NCI-H2171 (cell line): ENCODE results near the gene POLR2F.
"Not testable (repeated sequence)": the region's sequence is repeated elsewhere in the genome, so short reads cannot be mapped to it uniquely, and the experiment has no call there.

Experiments
- DNase-seq: peaks from one replicate; lab custom pipeline; 2025; lab: John Stamatoyannopoulos, UW

Gene POLR2F

DNA sequence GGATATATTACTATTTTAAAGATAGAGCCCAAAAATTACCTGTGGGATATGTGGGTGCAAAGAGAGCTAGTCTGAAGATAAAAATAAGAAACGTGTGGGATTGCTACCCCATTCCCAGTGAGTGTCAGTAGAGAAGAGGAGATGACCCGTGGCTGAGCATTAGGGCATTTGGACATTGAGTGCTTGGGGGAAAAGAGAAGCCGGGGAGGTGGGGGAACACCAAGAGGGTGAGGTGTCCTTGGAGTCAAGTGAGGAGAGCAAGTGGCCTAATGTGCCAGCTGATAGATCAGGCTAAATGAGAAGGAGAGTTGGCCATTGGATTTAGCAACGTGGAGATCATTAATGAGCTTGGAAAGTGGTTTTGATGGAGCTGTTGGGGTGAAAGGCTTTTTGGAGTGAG is 1.2 kb downstream of the POLR2F start:
- no peak for DNase-seq

DNA sequence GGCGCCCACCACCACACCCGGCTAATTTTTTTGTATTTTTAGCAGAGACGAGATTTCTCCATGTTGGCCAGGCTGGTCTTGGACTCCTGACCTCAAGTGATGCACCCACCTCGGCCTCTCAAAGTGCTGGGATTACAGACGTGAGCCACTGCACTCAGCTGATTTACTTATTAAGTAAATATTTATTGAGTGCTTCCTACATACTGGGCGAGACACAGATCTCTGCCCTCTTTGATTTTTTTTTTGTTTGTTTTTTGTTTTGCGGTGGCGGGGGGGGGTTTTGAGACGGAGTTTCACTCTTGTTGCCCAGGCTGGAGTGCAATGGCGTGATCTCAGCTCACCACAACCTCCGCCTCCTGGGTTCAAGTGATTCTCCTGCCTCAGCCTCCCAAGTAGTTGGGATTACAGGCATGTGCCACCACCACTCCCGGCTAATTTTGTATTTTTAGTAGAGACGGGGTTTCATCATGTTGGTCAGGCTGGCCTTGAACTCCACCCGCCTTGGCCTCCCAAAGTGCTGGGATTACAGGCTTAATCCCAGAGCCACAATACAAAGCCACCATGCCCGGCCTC is 2.4 kb downstream of the POLR2F start:
- DNase-seq: not testable (repeated sequence)

DNA sequence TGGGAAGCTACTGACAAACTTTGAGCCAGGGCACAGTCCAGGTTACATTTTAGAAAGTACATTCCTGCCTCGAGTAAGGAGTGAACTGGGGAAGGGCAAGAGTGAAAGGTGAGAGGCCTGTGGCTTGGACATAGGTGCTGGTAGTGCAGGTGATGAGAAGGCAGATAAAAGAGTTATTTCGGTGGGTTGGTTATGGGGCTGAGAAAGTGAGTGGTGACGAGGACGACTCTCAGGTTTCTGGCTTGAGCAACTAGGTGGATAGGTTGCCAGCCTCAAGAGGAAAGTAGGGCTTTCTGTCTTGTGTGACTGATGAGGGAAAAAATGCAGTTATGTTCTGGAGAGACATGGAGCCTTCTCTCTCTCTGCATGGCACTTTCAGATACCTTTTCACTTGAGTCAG is 3.7 kb downstream of the POLR2F start:
- DNase-seq: no peak

DNA sequence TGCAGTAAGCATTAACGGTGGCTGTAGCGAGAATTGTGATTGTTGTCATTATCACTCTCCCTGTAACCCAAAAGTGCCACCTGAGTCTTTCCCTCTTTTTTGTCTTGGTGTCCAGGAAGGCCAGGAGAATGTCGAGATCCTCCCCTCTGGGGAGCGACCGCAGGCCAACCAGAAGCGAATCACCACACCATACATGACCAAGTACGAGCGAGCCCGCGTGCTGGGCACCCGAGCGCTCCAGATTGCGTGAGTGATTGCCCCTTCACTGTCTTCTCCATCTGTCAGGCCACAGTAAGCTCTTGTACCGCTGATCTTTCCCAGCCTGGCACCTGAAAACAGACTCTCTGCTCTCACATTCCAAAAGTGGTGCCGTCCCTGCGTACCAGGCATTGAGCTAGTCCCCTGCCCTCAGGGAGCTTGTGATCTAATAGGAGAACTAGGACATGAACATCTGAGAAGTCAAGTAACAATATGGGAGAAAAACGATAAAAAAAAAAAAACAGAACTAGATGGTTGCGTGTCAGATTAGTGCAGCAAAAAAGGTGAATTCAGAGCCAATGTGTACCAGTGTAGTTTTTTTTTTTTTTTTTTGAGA is 5.8 kb downstream of the POLR2F start:
- no peak for DNase-seq

DNA sequence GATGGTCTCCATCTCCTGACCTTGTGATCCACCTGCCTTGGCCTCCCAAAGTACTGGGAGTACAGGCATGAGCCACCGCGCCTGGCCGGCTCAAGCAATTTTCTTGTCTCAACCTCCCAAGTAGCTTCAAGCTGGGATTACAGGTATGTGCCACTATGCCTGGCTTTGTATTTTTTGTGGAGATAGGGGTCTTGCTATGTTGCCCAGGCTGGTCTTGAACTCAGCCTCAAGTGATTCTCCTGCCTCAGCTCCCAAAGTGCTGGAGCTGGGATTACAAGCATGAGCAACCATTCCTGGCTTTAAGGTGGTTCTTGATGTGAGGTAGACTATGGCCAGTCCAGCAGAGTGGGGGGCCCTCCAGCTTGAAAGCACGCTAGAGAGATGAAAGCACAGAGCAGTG is 7.6 kb downstream of the POLR2F start:
- no peak for DNase-seq

DNA sequence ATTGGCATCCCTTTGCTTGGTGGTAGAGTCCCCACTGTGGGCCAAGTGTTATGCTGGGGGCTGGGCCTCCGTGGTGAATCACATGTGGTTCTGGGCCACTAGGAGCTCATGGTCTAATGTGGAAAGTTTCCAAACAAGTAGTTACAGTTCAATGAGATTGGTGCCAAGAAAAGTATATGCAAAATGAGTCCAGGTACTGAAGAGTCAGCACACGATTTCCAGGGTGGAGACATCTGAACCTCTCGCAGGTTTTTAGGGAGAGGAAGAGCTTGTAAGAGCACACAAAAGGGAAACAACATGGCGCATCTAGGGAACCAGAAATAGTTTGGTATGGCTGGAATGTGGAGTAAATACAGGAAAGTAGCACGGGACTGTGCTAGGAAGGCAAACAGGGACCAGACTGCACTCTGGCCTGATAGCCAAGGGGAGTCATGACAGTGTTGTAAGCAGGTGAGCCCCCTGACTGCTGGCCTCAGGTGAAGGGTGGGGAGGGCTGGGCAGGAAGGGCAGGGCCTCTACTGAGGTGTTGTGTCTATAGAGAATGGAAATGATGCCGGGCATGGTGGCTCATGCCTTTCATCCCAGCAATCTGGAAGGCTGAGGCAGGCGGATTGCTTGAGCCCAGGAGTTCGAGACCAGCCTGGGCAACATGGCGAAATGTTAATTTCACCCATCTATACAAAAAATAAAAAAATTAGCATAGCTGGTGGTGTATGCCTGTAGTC is 12.6 kb downstream of the POLR2F start:
- no peak for DNase-seq

DNA sequence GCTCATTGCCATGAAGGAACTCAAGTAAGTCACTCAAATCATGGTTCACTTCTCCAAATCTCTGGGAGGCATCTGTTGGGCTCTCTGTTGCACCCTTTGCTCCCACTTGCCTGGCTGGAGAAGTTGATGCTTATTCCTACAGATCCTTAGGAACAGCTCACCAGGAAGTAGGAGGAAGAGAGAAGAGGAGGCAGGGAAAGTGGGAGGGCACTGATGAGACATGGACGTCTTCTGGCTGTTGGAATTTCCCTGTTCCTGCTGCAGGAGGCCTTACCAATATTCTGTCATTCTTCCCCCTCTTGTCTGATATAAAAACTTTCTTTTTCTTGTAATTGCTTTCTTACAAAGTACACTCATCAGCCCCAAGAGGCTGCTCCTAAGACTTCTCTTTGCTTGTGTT is 13.6 kb downstream of the POLR2F start:
- no peak for DNase-seq

DNA sequence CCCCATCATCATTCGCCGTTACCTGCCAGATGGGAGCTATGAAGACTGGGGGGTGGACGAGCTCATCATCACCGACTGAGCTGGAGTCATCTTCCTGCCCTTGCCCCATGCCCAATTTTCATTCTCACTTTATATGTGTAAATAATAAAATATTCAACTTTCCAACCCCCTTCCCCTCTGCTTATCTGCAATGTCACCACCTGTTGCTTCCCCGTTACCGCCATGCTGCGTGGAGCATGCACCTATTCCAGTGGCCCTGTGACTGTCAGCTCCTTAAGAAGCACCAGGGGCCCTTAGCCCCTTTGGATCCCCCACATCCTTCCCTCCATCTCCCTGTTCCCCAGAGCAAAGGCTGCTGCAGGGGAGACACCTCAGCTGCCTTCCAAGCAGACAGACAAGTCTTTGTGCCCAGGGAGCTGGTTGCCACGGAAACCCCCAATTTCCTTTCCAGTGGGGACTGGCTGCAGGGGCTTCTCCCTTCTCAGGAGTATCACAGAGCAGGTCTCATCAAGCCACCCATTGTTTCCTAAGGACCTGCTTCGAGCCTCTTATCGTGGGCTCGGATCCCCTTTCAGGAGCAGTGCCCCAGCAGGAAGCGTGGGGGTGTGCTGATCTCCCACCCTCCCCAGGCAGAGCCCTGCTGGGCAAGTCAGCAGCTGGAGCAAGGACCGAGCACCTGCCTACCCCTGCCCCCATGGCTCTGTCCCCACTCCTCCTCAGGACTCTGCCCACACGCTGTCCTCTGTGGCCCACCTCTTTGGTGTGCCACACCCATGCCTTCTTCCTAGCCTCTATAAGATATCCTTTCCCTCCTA is 14.3 kb downstream of the POLR2F start:
- DNase-seq: no peak

DNA sequence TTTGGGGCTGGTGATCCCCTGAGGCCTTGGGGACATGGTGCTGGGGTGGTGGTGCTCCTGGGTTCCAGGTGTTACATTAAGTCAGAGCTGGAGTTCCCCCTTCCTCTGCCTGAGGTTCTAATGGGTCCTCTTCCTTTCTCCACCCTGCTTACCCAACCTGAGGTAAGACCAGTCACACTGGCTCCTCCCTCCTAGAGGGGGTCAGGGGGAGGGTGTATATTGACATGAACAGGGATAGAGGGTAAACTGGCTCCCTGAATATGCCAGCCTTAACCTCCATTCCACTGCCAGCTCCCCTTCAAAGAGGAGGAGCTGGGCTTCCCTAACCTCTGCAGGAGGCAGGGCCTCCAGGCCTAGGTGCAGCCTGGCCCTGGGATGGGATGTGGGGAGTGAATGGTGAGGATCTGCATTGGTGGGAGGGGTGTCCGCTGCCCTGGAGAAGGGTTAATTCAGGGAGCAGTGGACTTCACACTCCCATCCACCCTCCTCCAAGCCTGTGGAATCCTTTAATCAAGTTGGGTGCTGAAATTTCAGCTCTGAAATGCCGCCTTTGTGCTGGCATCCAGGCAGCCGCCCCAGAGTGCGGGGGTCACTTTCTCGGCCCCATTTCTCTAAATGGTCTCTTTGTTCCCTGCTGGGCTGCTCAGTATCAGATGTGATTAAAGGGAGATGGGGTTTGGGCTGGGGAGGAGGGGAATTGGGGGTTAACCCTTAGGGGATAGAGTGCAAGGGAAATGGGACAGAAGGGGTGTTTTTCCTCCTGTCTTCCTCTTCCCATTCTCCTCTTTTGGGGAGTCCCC is 15.2 kb downstream of the POLR2F start:
- DNase-seq: no peak

DNA sequence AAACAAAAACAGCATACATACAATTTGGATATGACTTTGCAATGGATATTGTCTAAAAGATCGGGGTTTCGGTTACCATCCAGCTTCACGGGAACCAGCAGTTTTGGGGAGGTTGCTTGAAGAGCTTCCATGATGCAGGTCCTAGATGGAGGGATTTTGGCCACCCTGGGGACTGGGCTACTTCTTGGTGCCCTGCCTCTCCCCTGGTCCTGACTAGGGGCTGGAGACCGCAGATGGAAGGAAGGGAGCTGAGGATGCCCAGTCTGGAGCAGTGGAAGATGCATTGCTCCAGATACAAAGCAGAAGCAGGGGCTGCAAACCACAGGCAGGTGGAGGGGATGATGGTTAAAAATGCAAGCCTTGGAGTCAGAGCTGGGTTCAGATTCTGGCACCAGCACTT is 17.4 kb downstream of the POLR2F start:
- no peak for DNase-seq

DNA sequence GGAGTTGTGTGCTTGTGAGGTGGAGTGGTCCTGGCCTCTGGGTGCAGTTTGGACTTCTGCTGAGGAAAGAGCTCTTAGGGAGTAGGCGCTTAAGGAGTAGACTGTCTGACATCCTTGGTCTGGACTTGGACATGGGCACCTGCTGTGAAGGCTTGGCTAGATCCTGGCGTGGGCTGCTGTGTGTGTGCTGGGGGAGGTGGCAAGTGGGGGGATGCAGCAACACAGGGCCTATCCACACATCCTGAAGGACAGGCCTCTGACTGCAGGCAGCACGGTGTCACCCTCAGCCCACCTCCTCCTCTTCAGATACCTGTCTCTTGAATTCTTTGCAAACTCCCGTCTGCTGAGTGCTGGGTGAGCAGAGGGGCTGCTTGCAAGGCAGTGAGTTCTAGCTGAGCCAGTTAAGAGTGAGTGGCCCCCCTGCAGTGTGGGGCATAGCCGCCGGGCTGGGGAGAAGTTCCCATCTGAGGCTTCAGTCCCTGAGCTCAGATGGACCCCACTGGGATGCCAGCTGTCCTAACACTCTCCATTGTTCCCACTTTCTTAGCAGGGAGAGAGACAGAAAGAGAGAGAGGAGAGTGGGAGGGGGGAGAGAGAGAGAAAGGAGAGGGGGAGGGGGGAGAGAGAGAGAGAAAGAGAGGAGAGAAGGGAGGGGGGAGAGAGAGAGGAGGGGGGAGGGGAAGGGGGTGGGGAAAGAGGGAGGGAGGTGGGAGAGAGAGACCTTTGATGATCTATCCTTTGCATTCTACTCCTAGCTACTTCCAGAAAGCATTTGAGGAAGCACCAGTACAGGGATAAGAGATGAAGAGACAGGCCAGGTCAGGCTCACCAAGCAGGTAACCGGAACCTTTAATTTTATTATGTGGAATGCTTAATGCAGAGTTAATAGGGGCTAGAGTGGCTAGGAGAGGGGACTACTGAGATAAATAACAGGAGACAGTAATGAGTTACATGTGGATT is 18.3 kb downstream of the POLR2F start:
- no peak for DNase-seq

DNA sequence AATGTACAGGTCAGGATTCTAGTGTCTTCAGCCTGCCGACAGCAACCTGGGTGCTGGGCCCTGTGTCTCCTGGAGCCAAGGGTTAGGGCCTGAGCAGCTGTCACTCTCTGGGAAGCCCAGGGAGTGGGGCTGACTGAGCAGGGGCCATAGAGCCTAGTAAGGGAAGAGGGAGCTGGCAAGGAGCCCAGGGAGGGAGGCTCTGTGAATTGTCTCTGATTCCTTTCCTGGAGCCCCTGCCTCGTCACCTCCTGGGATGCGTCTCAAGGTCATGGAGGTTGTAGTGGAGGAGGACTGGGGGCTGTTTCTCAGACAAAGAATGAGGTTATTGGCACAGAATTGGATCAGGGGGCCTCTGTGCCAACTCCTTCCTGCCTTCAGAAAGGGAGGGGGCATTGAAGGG is 19.0 kb downstream of the POLR2F start:
- peak; percentile 80 for DNase-seq

DNA sequence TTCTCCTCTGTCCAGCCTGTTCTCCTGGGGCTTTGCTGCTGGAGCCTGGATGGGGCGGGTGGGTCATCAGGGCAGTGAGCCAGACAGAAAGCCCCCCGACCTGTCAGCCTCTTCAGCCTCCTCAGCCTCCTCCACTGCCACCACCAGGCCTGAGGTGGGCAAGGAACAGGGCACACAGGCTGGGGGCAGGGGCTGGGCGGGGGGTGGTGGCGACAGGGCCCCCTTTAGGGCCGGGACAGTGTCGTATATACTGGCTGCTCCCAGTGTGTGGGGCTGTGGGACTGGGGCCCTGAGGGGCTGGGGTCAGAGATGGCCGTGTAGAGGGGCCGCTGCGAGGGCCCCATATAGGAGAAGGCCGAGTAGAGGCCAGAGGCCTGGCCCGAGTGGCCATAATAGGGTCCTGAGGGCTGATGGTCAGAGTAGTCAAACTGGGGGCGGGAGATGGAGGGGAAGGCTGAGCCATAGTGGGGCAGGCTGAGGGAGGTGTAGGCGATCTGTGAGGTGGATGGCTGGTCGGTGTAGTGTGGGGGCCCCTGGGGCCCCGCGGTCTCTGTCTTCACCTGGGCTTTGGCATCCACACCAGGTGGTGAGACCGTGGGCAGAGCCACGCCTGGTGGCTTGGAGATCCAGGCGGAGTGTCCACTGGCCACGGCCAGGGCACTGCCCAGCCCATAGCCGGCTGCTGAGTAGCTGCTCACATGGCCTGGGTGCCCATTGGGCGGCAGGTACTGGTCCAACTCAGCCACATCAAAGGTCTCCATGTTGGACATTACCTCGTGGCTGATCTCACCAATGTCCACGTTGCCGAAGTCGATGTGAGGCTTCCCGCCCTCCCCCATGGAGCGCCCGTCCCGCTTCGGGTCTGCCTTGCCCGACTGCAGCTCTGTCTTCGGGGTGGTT is 20.0 kb downstream of the POLR2F start:
- no peak for DNase-seq

DNA sequence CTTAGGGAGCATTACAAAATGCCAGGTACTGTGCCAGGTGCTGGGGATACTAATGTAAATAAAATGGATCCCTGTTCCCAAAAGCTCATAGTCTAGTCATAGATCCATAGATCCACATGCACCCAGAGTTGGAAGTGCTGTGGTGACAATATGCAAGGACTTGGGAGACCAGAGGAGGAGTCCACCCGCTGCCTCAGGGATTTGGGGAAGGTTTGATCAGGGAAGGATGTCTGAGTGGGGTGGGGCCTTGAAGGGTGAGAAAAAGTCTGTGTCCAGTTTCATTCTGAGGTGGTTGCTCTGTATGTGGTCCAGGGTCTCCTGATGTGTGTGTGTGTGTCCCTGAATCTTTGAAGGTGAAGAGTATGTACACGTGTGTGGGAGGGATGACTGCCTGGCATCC is 21.7 kb downstream of the POLR2F start:
- no peak for DNase-seq

DNA sequence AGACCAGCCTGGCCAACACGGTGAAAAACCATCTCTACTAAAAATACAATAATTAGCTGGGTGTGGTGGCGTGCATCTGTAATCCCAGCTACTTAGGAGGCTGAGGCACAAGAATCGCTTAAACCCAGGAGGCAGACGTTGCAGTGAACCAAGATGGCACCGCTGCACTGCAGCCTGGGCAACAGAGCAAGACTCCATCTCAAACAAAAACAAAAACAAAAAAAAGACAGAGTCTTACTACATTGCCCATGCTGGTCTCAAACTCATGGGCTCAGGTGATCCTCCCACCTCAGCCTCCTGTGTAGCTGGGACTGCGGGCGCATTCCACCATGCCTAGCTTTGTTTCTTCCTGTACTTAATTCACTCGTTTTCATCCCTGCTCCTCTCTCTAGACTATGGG is 22.5 kb downstream of the POLR2F start:
- DNase-seq: not testable (repeated sequence)

DNA sequence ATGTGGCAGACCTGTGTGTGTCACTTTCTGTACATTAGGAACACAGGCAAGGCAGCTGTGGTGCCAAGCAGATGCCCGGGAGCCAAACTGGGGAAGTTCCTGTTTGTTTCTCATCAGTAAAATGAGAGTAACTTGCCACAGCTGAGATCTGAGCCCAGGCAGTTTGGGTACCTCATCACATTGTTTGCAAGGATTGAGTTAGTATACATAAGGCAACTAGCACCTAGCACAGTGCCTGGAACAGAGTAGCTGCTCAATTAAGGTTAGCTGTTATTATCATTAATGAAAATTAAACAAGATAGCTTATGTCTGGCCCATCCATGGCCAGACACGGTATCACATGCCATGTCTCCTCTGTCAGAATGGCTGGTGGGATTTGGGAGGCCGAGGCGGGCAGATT is 23.0 kb downstream of the POLR2F start:
- no peak for DNase-seq

DNA sequence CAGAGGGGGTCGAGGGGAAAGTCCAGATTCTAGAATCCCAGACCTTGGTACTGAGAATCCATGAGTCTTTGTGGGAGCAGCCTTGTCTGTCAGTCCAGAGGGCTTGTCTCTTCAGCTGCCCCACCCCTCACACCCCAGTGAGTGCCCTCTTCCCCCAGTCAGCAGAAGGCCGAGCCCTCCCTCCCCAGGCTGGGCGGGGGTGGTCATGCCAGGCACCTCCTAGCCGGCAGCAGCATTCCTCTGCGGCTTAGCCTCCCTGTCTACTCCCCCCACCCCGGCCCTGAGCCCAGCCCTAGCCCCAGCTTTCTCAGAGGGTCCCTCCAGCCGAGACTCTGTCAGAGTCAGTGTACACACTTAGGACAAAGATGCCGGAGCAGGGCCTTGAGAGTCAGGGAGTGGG is 26.3 kb downstream of the POLR2F start:
- DNase-seq: no peak

DNA sequence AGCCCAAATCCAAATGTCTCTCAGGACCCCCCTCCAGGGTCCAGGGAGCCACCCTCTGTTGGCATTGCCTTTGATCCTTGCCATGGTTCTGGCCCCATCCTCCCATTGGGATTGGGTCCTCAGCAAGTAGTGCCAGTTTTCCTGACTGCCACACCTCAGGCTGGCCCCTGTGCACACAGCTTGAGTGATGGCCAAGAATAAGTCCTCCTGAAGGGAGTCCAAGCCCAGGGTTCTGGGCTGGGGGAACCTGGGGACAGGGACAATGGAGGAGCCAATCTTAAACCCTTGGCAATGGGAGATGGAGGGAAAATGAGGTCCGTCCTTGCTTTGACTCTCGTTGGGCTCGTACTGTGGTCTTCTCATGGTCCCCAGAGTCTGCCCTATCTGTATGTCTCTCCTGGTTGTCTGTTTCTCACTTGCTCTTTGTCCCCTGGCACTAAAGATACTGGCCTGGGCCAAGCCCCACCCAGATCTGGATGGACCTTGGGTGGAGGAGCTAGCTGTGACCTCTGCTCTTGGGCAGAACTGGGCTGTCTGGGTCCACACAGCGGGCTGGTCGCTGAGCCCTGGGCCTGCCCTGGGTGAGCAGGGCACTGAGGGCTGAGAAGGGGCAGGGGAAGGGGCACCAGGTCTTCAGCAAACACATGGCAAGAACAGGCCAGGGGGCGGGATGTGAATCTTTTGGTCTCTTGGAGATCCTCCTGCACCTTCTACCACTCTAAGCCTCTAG is 27.9 kb downstream of the POLR2F start:
- no peak for DNase-seq

DNA sequence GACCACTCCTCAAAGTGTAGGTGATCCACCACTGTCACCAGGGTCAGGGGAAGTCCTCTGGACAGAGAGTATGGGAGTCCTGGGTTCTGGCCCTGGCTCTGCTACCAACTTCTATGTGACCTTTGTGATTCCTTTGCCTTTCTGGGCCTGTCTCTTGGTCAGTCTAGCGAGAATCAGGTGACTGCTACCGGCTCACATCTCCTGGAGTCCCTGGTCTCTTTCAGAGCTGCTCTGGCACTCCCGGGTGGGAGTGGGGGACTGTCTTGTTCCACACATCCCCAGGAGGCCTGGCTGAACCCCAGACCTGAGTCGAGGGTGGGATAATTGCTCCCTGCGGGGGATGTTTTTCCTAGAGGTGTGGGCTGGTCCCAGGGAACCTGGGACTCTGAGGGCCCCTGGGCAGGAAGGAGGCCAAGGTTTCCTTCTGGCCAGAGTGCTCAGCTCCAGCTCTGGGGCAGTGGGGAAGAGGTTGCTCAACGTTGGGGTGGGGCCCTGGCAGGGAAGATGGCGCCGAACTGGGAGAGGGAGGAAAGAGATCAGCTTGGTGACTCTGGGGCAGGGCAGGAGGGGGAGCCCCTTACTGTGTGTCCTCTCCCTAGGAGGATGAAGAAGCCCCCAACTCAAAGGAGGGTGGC is 28.8 kb downstream of the POLR2F start:
- DNase-seq: no peak
